Upper lobe of left lung (tissue), 6 donors: Measurements from ENCODE around the gene ERICH6B. TPM values are rescaled to one million over a fixed set of nuclear protein-coding genes. Genes with fewer than 3 reads are reported as not detected.

Experiments used
- ATAC-seq, 2 donors: fragments of 200-7000 bp; cut with Tn5 transposase; one replicate each; pipeline ENCODE4 v1.9.1; 2022; ENCODE audit warnings: mild to moderate bottlenecking in 2 of 2, moderate library complexity in 2 of 2; ENCODE audit not compliant: low FRiP score in 2 of 2
- DNase-seq, 2 donors: peaks; one replicate each; pipeline ENCODE4 v3.0.0-alpha.2; 2019 to 2020
- H3K27ac ChIP-seq, 4 donors: fragments of 200-600 bp; sonication (generic); one replicate each; pipeline ENCODE4 v1.5.1; 2016 to 2019
- H3K27me3 ChIP-seq, 4 donors: fragments of 200-600 bp; sonication (generic); one replicate each; pipeline ENCODE4 v1.5.1; 2017 to 2019
- H3K36me3 ChIP-seq, 4 donors: fragments of 200-600 bp; sonication (generic); one replicate each; pipeline ENCODE4 v1.5.1; 2016 to 2019
- H3K4me1 ChIP-seq, 4 donors: fragments of 200-600 bp; sonication (generic); one replicate each; pipeline ENCODE4 v1.5.1; 2018 to 2019
- H3K4me3 ChIP-seq, 4 donors: fragments of 200-600 bp; sonication (generic); one replicate each; pipeline ENCODE4 v1.5.1; 2017 to 2019; ENCODE audit warnings: mild to moderate bottlenecking in 2 of 4, moderate library complexity in 1 of 4
- H3K9me3 ChIP-seq, 4 donors: fragments of 200-600 bp; sonication (generic); one replicate each; pipeline ENCODE4 v1.5.1; 2018 to 2019
- EP300 ChIP-seq, 4 donors: sonication (generic); formaldehyde crosslinking; IDR thresholded peaks; one replicate each; pipeline ENCODE4 v1.5.1; 2017; ENCODE audit warnings: antibody characterized with exemption in 4 of 4, control low read depth in 2 of 4
- POLR2A ChIP-seq, 4 donors: fragments of 450-650 bp; IDR thresholded peaks; one replicate each; pipeline ENCODE4 v1.5.1; 2016 to 2017; ENCODE audit warnings: antibody characterized with exemption in 4 of 4, mild to moderate bottlenecking in 2 of 4
- POLR2AphosphoS5 ChIP-seq, 2 donors: sonication (generic); formaldehyde crosslinking; IDR thresholded peaks; one replicate each; pipeline ENCODE4 v1.5.1; 2017; ENCODE audit warnings: antibody characterized with exemption in 2 of 2
- WGBS, 2 donors: methylation state at CpG; one replicate each; pipeline ENCODE4 v1.1.5; 2017 to 2018; 5-methylcytosine and 5-hydroxymethylcytosine counted together
- total RNA-seq, 6 donors: library from RNA; depleted of rRNA in 4 of 6; stranded (reverse); fragments of >200 nt in 4 of 6; gene quantifications; one replicate each; pipeline versions ENCODE4 v1.1.0 to v1.2.1, GENCODE V29; 2016 to 2021
- TF ChIP-seq, protein P1 (sequence below), 6 experiments: fragments of 450-650 bp in 4 of 6; fragments of 200-600 bp in 2 of 6; sonication (generic) in 2 of 6; IDR thresholded peaks; one replicate each; pipeline ENCODE4 v1.5.1; 2016 to 2019; ENCODE audit warnings: antibody characterized with exemption in 6 of 6
- donor health status: DM: no; HTN: no; CAD: no; lungs with moderate emphysema.
- donor health status: DM: no; HTN: yes; CAD: no; lungs with severe emphysema.

Gene ERICH6B
- total RNA-seq, 6 donors from 2014 or later = not detected

DNA sequence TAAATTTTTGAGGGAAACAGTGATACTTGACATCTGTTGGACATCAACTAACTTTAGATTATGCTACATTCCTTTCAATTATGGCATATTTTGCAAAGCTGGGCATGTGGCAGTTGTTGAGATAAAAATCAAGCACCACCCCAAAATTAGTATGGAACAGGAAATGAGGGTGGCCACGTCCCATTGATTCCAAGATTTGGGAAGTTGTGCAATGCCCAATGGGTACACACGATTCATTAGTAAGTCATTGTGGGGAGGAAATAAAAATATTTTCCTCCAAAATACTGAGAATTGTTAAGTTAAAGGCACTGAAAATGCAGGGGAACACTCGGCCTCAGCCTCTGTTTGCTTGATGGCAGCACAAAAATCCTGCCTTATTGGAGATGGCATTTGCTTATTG is 7.6 kb downstream of the ERICH6B start:
- H3K4me3 ChIP-seq = no peak overlapping the region
- no peak overlapping the region for H3K27ac ChIP-seq
- ATAC-seq = no peak
- no peaks in the 10 kb centered on the region for H3K9me3 ChIP-seq
- no peaks in the 10 kb centered on the region for H3K36me3 ChIP-seq
- WGBS, 2 donors = 38 to 59% methylated on average over 3 of the region's 3 CpGs
- no peak for DNase-seq
- H3K4me1 ChIP-seq = no peaks in the 10 kb centered on the region
- TF ChIP-seq POLR2AphosphoS5 (IDR thresholded peaks at IDR 0.05) (no peak), POLR2A (IDR thresholded peaks at IDR 0.05) (no peak), EP300 (IDR thresholded peaks at IDR 0.05) (no peak)
- TF ChIP-seq, protein P1, sequence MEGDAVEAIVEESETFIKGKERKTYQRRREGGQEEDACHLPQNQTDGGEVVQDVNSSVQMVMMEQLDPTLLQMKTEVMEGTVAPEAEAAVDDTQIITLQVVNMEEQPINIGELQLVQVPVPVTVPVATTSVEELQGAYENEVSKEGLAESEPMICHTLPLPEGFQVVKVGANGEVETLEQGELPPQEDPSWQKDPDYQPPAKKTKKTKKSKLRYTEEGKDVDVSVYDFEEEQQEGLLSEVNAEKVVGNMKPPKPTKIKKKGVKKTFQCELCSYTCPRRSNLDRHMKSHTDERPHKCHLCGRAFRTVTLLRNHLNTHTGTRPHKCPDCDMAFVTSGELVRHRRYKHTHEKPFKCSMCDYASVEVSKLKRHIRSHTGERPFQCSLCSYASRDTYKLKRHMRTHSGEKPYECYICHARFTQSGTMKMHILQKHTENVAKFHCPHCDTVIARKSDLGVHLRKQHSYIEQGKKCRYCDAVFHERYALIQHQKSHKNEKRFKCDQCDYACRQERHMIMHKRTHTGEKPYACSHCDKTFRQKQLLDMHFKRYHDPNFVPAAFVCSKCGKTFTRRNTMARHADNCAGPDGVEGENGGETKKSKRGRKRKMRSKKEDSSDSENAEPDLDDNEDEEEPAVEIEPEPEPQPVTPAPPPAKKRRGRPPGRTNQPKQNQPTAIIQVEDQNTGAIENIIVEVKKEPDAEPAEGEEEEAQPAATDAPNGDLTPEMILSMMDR (IDR thresholded peaks at IDR 0.05) = no peak
- no peaks in the 10 kb centered on the region for H3K27me3 ChIP-seq

DNA sequence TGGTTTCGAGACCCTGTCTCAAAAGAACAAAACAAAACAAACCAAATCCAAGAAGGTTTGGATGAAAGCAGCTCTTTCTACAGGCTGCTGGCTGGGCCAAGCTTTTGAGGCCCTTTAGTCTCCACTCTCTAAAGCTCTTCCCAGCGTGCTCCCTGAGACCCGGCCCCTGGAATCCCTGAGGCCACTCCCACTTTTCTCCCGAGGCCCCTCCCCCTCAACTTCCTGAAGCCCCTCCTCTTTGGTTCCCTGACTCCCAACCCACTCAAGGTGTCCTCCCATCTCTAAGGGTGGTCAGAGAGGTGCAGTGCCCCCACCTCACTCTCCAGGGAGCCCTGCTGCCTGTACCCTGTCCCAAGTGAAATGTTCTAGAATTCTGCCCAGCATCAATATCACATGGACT is 10.6 kb downstream of the ERICH6B start:
- H3K9me3 ChIP-seq = no peaks in the 10 kb centered on the region
- H3K4me1 ChIP-seq = no peaks in the 10 kb centered on the region
- no peak overlapping the region for H3K27ac ChIP-seq
- no peak for DNase-seq
- H3K27me3 ChIP-seq = no peaks in the 10 kb centered on the region
- no peak for ATAC-seq
- WGBS, 2 donors = 64 to 75% methylated on average over 4 of the region's 4 CpGs
- no peak overlapping the region for H3K4me3 ChIP-seq
- H3K36me3 ChIP-seq = no peaks in the 10 kb centered on the region
- TF ChIP-seq, protein P1 (IDR thresholded peaks at IDR 0.05) = no peak
- TF ChIP-seq POLR2AphosphoS5 (IDR thresholded peaks at IDR 0.05) (no peak), EP300 (IDR thresholded peaks at IDR 0.05) (no peak), POLR2A (IDR thresholded peaks at IDR 0.05) (no peak)

DNA sequence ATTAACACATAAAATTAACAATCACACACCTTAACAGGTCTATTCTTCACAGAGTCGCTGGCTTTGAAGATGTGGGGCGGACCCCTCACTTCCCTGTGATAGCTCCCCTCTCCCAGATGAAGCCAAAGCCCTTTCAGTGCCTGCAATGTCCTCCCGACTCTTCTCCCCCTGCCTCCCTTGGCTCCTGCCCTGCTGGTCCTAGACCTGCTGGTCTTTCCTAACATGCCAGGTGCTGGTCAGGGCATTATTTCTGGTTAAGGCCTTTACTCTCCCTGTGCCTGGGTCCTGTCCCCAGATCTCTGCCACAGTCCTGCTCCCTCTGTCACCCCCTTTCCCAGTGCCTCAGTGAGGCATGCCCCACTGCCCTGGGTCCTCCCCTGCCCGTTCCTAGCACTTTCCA is 12.2 kb downstream of the ERICH6B start:
- H3K4me1 ChIP-seq = no peaks in the 10 kb centered on the region
- no peak overlapping the region for H3K4me3 ChIP-seq
- no peaks in the 10 kb centered on the region for H3K9me3 ChIP-seq
- TF ChIP-seq EP300 (IDR thresholded peaks at IDR 0.05) (no peak), POLR2AphosphoS5 (IDR thresholded peaks at IDR 0.05) (no peak), POLR2A (IDR thresholded peaks at IDR 0.05) (no peak)
- TF ChIP-seq, protein P1 (IDR thresholded peaks at IDR 0.05) = no peak
- H3K27ac ChIP-seq = no peak overlapping the region
- 81 to 92% methylated on average over 4 of the region's 4 CpGs for WGBS, 2 donors
- no peaks in the 10 kb centered on the region for H3K36me3 ChIP-seq
- no peaks in the 10 kb centered on the region for H3K27me3 ChIP-seq
- no peak for ATAC-seq
- no peak for DNase-seq

GRCh38 chr13:45602183-45603170 is 13.1 kb downstream of the ERICH6B start:
- Histone ChIP-seq H3K36me3 (no peaks in the 10 kb centered on the region), H3K9me3 (no peaks in the 10 kb centered on the region), H3K4me1 (no peaks in the 10 kb centered on the region), H3K27me3 (no peaks in the 10 kb centered on the region), H3K27ac (no peak overlapping the region), H3K4me3 (no peak overlapping the region)
- DNase-seq (no peak), ATAC-seq (no peak)
- TF ChIP-seq EP300 (IDR thresholded peaks at IDR 0.05) (no peak), POLR2A (IDR thresholded peaks at IDR 0.05) (no peak), POLR2AphosphoS5 (IDR thresholded peaks at IDR 0.05) (no peak)
- TF ChIP-seq, protein P1 (IDR thresholded peaks at IDR 0.05) = no peak
- 65 to 67% methylated on average over 4 of the region's 4 CpGs for WGBS, 2 donors
